Mesothelial cell of epicardium (in vitro differentiated cells): ENCODE measurements around the gene FAM13C. TPM values are rescaled to one million over a fixed set of nuclear protein-coding genes. Genes with fewer than 3 reads are reported as not detected.

Experiments used
- DNase-seq, 2 experiments: peaks; one replicate each; pipeline ENCODE4 v3.0.0; 2021; ENCODE audit warnings: low spot score in 2 of 2; ENCODE audit not compliant: unreplicated experiment in 2 of 2
- H3K27ac Mint-ChIP-seq: 2 replicates; pipeline ENCODE4 v1.8.0; 2021; ENCODE audit warnings: mixed read lengths
- H3K27me3 Mint-ChIP-seq: 2 replicates; pipeline ENCODE4 v1.8.0; 2021; ENCODE audit warnings: low read depth, mixed read lengths
- H3K36me3 Mint-ChIP-seq: 2 replicates; pipeline ENCODE4 v1.8.0; 2021; ENCODE audit warnings: mixed read lengths
- H3K4me1 Mint-ChIP-seq: 2 replicates; pipeline ENCODE4 v1.8.0; 2021; ENCODE audit warnings: mixed read lengths
- H3K4me3 Mint-ChIP-seq: 2 replicates; pipeline ENCODE4 v1.8.0; 2021; ENCODE audit warnings: mild to moderate bottlenecking, moderate library complexity, mixed read lengths
- H3K9me3 Mint-ChIP-seq: 2 replicates; pipeline ENCODE4 v1.8.0; 2021; ENCODE audit warnings: mixed read lengths
- CTCF ChIP-seq: fragments of 200-600 bp; sonication (generic); IDR thresholded peaks from one replicate; pipeline ENCODE4 v1.5.0; 2021; ENCODE audit warnings: antibody characterized with exemption; ENCODE audit not compliant: unreplicated experiment
- total RNA-seq: library from RNA; stranded (reverse); gene quantifications from 3 replicates; pipeline ENCODE4 v1.2.1, GENCODE V29; 2021

Gene FAM13C
- total RNA-seq, 1 donor from 2014 or later = 7.3 TPM

GRCh38 chr10:59393349-59393748 lies 31.0 kb upstream of the FAM13C start:
- TF ChIP-seq CTCF = no peak
- H3K4me1 Mint-ChIP-seq = no peaks in the 10 kb centered on the region
- no peak overlapping the region for H3K27ac Mint-ChIP-seq
- H3K9me3 Mint-ChIP-seq = peaks cover 6% of the 10 kb centered on the region
- DNase-seq = no peak
- no peaks in the 10 kb centered on the region for H3K36me3 Mint-ChIP-seq
- H3K27me3 Mint-ChIP-seq = no peaks in the 10 kb centered on the region
- no peak overlapping the region for H3K4me3 Mint-ChIP-seq

GRCh38 chr10:59391060-59391459 lies 28.7 kb upstream of the FAM13C start:
- DNase-seq = no peak
- no peaks in the 10 kb centered on the region for H3K9me3 Mint-ChIP-seq
- H3K27me3 Mint-ChIP-seq = no peaks in the 10 kb centered on the region
- no peak overlapping the region for H3K4me3 Mint-ChIP-seq
- H3K4me1 Mint-ChIP-seq = peaks cover 2% of the 10 kb centered on the region
- no peak for TF ChIP-seq CTCF
- no peak overlapping the region for H3K27ac Mint-ChIP-seq
- no peaks in the 10 kb centered on the region for H3K36me3 Mint-ChIP-seq

GRCh38 chr10:59388671-59388976 lies 26.3 kb upstream of the FAM13C start:
- Mint-ChIP-seq H3K4me1 (peaks cover 2% of the 10 kb centered on the region), H3K27ac (no peak overlapping the region), H3K9me3 (no peaks in the 10 kb centered on the region), H3K27me3 (no peaks in the 10 kb centered on the region), H3K36me3 (no peaks in the 10 kb centered on the region), H3K4me3 (no peak overlapping the region)
- DNase-seq = no peak
- TF ChIP-seq CTCF = no peak

GRCh38 chr10:59387951-59388670 lies 25.8 kb upstream of the FAM13C start:
- DNase-seq = no peak
- Mint-ChIP-seq H3K36me3 (no peaks in the 10 kb centered on the region), H3K27ac (peak overlapping the region; percentile 0), H3K4me1 (peaks cover 5% of the 10 kb centered on the region), H3K27me3 (no peaks in the 10 kb centered on the region), H3K9me3 (no peaks in the 10 kb centered on the region), H3K4me3 (no peak overlapping the region)
- no peak for TF ChIP-seq CTCF

GRCh38 chr10:59384761-59385160 lies 22.4 kb upstream of the FAM13C start:
- Mint-ChIP-seq H3K4me1 (peaks cover 10% of the 10 kb centered on the region), H3K36me3 (peaks cover 1% of the 10 kb centered on the region), H3K27ac (no peak overlapping the region), H3K9me3 (peaks cover 9% of the 10 kb centered on the region), H3K27me3 (no peaks in the 10 kb centered on the region), H3K4me3 (no peak overlapping the region)
- no peak for DNase-seq
- TF ChIP-seq CTCF = no peak

GRCh38 chr10:59383908-59384307 lies 21.6 kb upstream of the FAM13C start:
- Mint-ChIP-seq H3K4me1 (peaks cover 10% of the 10 kb centered on the region), H3K36me3 (peaks cover 1% of the 10 kb centered on the region), H3K9me3 (peaks cover 9% of the 10 kb centered on the region), H3K4me3 (no peak overlapping the region), H3K27ac (no peak overlapping the region), H3K27me3 (no peaks in the 10 kb centered on the region)
- no peak for TF ChIP-seq CTCF
- no peak for DNase-seq
